ENCODE results near the gene NTM. TPM values are rescaled to one million over a fixed set of nuclear protein-coding genes. Genes with fewer than 3 reads are reported as not detected.

Gene NTM
- total RNA-seq, 2 experiments from 2014 or later, result not detected

GRCh38 chr11:132373405-132374143, 1003.2 kb downstream of the NTM start:
- no peak overlapping the region for H3K27ac Mint-ChIP-seq
- CTCF ChIA-PET, result no interaction called here
- H3K4me1 Mint-ChIP-seq, result peaks cover 12% of the 10 kb centered on the region
- no peak for DNase-seq
- H3K4me3 Mint-ChIP-seq, result no peak overlapping the region
- POLR2A ChIA-PET, result no interaction called here
- peaks cover 6% of the 10 kb centered on the region for H3K27me3 Mint-ChIP-seq
- H3K9me3 Mint-ChIP-seq, result peaks cover 3% of the 10 kb centered on the region
- H3K36me3 Mint-ChIP-seq (ENCODE audit: low read depth), result no peaks in the 10 kb centered on the region

- no peak overlapping the region for H3K4me3 Mint-ChIP-seq
- no peak overlapping the region for H3K27ac Mint-ChIP-seq
- DNase-seq, result no peak
- H3K36me3 Mint-ChIP-seq (ENCODE audit: low read depth), result no peaks in the 10 kb centered on the region
- no peaks in the 10 kb centered on the region for H3K4me1 Mint-ChIP-seq
- no peaks in the 10 kb centered on the region for H3K27me3 Mint-ChIP-seq
- POLR2A ChIA-PET, result no interaction called here
- peaks cover 6% of the 10 kb centered on the region for H3K9me3 Mint-ChIP-seq
- CTCF ChIA-PET, result no interaction called here
Observed at GRCh38 chr11:132379540-132379939, 1009.1 kb downstream of the NTM start.
